ENCODE measurements around the gene TMEM259.

The TMEM259 gene

DNA sequence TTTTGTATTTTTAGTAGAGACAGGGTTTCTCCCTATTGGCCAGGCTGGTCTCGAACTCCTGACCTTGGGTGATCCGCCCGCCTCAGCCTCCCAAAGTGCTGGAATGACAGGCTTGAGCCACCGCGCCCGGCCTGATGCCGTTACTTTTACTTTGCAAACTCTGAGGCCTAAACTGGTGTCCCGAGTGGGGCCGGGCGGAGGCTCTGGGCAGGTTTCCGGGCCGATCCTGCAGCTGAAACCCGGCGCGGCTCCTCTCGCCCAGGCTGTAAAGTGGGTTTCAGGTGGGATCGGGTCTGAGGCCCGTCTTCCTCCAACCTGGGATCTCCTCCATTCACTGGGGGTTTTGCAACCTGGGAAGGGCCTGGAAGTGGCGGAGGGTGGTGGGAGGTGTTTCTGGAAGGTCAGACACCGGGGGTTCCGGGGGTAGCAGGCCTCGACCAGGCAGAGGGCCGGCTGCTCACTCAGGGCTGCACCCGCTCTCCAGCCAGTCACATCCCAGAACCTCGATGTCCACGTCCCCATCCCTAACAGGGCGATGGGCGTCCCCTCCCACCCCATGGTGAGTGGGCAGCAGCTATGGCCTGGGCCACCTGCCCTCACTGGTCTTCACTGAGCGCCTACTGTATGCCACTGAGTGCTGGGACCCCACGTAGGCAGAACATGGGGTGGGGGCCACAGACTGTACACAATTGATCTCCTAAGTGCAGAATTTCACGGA is 58.1 kb downstream of the TMEM259 start:
- DNase-seq (ENCODE audit: low read depth in 2 of 2), result no peak

- DNase-seq (ENCODE audit: low read depth in 2 of 2), result no peak
Measured at GRCh38 chr19:961866-962620, 58.9 kb downstream of the TMEM259 start.

DNA sequence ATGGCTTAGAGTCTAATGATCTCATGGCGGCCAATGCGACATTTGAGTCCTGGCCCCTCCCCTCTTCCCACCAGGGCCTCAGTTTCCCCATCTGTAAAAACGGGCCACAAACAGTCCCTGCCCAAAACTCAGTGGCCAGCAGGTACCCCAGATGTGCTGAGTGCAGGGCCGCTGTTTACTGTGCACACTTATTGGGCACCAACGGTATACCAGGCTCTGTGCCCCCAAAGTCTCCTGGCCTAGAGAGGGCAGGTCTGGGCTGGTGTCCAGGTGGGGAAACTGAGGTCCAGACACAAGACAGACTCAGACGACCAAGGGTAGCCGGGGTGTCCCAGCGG is 60.4 kb downstream of the TMEM259 start:
- no peak for DNase-seq (ENCODE audit: low read depth in 2 of 2)

GRCh38 chr19:960020-960419 is 60.9 kb downstream of the TMEM259 start:
- DNase-seq (ENCODE audit: low read depth in 2 of 2), result no peak
